HG03442 (cell line): ENCODE results near the gene PXK.

Experiments used
- ATAC-seq: cut with Tn5 transposase; IDR thresholded peaks from one replicate; pipeline ENCODE4 v1.9.1; 2021; ENCODE audit warnings: mild to moderate bottlenecking, moderate library complexity; ENCODE audit not compliant: unreplicated experiment

PXK gene

DNA sequence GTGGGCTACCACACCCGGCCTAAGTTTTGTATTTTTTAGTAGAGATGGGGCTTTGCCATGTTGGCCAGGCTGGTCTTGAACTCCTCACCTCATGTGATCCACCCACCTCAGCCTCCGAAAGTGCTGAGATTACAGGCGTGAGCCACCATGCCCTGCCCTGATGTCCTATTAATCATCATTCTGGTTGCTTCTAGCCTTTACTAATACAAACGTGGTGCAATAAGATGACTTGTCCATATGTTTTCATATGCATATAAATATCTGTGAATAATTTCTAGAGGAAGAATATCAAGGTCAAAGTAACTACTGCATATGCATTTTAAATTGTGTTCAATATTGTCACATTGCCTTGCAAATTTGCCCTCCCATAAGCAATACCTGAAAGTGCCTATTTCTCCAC, 126.5 kb downstream of the PXK start:
- no peak for ATAC-seq

DNA sequence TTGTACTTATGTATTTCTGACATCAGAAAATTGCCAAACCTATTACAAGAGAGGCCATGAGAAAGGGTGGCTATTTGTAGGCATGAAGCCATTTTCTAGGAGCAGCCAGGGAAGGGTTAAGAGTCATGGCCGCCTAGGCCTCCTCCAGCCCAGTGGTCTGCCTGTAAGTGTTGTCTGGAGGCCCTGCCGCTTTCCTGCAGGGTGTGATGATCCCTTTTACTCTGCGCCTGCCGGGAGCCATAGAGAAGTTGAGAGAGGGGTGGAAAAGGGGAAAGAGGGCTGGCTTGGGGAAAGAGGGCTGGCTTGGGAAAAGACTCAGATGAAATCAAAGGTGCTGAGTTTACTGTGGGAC, 130.1 kb downstream of the PXK start:
- no peak for ATAC-seq

DNA sequence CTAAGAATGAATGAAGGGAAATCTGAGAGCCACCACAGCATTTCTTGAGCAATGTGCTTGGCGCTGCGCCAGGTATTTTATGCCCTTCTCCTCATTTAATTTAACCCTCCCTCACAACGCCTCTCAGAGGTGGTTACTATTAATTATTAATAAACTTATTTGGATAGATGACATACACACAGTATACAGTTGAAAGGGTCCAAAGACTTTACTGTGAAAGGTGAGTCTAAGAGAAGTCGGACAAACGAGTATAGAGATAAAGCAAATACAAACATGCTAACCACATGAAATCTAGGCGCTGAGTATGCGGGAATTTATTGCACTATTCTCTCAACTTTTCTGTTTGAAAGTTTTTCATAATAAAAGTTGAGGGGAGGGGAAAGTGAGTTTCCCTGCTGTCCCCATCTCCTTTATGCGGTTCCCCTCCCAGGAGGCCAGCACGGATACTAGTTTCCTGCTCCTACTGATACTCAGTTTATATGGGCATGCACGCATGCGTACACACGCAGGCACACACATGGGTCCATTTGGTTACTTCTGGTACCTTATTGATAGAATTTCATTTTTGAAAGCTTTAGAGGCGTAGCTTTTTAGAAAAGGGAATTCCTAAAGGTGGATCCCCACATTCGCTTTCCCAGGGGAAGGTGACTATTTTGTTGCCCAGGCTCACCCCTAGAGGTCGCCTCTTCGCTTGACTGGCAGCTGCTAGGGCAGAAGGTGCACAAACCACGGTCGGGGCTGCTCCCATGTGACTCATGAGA, 130.7 kb downstream of the PXK start:
- peak; percentile 98 for ATAC-seq

DNA sequence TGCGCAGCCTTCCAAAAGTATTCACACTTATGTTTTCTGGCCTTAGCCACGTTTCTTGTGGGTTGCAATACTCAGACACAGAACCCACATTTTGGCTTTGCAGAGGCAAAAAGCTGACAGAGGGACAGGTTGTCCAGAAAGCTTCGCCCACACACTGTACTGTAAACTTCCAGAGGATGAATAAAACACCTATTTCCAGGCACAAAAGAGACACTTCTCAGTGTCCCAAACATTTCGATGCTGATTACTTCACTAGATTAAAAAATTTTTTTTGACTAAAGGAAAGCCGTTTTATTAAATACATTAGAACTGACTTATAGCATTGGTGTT, 131.2 kb downstream of the PXK start:
- ATAC-seq = no peak

DNA sequence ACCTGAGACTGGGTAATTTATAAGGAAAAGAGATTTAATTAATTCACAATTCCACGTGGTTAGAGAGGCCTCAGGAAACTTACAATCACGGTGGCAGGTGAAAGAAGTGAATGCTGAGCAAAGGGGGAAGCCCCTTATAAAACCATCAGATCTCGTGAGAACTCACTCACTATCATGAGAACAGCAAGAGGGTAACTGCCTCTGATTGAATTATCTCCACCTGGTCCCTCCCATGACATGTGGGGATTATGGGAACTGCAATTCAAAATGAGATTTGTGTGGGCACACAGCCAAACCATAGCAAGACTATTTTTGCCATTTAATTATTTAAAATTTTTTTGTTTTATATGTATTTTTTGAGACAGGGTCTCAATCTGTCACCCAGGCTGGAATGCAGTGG, 132.2 kb downstream of the PXK start:
- no peak for ATAC-seq

DNA sequence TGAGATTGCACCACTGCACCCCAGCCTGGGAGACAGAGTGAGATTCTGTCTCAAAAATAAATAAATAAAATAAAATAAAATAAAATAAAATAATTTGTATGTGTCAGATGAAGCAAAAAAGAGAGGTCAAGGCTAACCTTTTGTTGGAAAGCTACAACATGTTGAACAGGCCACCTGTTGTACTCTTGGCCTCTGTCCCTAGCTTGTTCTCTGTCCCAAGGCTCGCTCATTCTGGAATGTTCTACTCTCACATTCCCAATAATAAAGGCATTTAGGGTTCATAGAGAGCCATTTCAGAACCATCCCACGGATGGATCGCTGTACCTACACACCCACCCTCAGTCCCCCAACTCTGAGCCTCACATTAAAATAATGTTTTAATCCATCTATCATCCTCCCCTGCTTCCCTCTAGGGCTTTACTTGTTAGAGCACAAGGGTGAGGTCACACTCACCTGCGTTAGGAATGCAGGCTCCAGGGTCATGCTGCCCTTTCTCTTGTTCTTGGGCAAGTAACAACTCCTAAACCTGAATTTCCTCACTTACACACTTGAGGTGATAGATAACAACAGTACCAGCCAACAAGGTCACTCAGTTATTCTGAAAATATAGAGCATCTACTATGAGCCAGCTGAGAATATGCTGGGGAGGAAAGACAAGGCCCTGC, 134.3 kb downstream of the PXK start:
- no peak for ATAC-seq

DNA sequence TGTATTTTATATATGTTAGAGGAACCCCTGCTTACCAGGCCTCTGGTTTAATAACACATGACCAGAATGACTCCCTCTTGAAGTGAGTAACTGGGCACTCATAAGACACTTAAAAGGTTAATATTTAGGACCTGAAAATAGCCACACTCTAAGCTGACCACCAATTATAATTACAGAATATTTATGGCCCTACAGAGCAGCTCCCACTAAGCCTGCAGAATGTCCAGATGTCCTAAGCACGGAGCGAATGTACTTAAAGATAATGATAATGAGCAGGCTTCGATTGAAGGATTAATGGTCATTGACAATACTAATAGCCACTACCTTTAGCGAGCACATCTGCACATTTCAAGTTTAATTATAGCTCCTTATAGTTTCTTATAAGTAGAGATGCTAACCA, 136.4 kb downstream of the PXK start:
- no peak for ATAC-seq

DNA sequence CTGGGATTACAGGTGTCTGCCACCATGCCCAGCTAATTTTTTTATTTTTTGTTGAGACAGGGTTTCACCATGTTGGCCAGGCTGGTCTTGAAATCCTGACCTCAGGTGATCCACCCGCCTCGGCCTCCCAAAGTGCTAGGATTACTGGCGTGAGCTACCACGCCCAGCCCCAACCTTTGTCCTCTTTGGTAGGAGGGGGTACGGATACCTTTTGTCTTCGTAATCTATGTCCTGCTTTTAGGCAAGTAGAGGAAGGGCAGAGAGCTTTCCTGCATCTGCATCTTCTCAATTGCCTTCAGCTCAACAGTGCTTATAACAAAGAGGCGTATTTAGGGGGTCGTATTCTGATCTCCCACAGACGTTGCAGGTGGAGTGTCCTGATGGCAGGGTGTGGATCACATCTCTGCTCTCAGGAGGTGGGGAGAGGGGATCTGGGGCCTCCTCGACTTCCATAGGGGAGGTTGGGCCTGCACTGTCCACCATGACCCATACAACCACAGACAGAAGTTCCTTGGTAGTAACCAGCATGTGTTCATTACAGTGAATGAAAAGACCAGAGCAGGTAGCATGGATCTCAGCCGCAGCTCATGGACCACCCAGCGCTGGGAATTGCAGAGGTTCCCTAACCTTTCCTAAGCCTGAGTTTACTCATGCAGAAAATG, 137.8 kb downstream of the PXK start:
- no peak for ATAC-seq

DNA sequence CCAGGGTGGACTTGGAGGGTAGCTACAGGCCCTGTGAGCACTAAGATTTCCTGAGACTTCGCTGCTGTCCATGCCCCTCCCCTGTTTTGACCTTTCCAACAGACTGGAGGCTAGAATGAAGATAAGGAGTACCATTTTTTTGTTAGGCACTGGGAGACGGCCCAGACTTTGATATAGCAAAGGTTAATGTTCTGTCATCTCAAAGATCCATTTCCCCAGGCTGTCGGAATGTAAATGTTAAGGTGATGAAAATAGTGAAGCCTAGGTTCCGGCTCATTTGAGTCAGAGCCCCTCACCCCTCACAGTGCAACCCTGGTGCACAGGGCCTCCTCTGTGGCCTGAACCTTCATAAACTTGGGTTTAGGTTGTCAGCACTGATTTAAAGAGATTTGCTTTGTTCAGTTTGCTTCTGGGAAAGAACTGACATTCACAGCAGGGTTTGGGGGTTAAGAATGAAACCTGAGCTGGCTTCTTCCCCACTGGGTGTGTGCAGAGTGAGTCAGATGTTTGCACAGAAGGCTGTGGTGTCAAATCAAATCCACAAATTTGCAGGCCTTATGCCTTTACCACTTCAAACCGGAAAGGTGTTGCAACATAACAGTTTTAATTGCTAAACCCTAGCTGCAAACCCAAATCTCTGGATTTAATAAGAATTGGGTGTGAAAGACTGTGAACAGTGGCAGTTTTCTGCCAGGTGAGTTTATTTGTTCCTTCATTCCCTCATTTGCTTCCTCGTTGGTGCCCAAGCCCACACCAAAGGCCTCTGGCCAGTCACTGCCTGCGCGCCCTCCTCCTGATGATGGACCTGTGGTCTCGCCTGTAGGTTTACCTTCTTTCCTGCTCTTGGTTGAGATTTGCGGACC, 138.6 kb downstream of the PXK start:
- ATAC-seq = peak; percentile 47

DNA sequence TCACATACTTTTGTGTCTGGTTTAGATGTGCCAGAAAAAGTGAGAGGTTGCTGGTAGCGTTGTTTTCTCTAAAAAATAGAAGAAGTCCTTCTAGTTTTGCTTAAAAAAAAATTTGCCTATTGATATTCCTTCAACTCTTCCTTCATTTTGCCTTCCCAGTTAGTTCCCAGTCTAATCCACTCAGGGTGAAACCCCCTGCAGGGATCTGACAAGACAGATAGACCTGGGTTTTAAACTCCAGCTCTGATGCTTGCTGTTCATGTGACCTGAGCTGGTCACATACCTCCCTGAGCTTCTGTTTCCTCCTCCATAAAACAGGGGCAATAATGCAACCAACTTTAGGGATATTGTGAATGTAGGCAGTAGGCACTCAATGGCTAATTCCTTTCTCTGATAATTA, 140.6 kb downstream of the PXK start:
- ATAC-seq = no peak

DNA sequence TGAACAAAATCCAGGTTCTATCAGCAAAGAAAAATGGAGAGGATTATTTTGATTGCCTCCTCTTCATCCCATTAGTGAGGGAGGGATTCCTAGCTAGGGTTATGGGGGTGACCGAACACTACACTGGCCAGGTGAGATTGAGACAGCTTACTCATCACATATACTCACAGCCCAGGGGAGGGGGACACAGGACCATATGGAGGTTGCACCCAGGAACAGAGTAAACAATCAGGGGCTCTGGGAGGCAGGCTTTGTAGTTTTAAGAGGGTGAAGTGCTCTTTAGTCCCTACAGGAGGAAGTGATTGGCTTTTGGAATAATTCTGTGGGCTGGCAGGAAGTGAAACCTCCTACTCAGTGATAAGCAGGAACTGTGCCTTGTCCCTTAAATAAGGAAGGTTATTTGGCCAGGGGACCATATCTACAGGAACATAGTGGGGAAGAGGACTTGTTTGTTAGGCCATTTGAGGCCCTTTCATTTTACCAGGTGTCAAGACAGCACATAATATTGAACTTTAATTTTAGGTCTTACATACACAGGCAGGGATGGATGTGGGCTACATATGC, 141.7 kb downstream of the PXK start:
- ATAC-seq = no peak

DNA sequence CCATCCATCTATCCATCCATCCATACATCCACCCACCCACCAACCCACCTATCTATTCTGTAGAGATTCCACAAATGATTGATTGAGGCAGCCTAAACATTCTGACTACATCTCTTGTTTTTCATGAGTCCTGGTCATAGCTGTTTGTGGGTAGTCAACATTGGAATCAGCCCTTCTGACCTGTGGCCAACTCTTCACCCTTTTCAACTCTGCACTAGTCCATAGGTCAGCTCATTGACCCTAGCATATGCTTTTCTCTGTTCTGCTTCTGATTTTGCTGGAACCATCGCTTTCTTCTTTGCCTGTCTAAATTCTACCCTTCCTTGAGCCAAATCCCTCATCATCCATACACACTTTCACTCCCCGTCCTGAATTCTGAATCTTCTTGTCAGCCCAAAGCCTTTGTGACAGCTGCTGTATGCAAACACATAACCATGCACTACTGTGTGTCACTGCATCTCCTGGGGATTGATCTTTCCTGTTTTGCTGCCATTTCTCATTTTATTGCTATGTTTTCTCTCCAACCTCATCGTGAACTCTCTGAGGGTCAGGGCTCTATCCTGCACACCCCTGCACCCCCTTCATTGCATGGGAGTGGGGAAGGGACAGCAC, 142.4 kb downstream of the PXK start:
- ATAC-seq = no peak
